Measurements from ENCODE around the gene RDH5.

RDH5 gene

DNA sequence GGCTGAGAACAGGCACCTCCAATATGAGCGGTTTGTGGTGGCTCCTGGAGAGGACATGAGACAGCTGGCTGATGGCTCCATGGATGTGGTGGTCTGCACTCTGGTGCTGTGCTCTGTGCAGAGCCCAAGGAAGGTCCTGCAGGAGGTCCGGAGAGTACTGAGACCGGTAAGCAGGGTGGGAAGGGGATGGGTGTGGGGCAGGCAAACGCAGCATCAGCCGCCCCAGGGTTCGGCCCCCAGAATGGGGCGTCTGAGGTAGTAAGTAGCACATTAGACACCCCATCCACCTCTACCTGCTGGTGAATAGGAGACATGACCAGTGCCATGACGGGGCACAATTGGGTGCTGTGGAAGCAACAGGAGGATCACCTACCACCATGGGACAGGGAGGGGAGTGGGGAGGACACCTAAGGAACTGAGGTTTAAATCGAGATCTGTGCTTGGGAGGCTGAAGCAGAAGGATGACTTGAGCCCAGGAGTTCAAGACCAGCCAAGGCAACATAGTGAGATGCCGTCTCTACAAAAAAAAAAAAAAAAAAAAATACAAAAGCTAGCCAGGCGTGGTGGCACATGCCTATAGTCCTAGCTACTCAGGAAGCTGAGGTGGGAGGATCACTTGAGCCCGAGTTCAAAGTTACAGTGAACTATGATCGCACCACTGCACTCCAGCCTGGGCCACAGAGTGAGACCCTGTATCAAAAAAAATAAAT, 38.0 kb upstream of the RDH5 start:
- H3K27ac ChIP-seq, result no peak overlapping the region

DNA sequence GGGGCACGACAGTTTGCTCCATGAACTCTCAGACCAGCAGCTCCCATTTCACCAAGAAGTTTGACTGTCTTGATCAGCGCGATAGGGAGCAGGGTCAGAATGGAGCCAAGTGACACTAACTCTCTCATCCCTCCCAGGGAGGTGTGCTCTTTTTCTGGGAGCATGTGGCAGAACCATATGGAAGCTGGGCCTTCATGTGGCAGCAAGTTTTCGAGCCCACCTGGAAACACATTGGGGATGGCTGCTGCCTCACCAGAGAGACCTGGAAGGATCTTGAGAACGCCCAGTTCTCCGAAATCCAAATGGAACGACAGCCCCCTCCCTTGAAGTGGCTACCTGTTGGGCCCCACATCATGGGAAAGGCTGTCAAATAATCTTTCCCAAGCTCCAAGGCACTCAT, 36.5 kb upstream of the RDH5 start:
- TF ChIP-seq, protein P1, sequence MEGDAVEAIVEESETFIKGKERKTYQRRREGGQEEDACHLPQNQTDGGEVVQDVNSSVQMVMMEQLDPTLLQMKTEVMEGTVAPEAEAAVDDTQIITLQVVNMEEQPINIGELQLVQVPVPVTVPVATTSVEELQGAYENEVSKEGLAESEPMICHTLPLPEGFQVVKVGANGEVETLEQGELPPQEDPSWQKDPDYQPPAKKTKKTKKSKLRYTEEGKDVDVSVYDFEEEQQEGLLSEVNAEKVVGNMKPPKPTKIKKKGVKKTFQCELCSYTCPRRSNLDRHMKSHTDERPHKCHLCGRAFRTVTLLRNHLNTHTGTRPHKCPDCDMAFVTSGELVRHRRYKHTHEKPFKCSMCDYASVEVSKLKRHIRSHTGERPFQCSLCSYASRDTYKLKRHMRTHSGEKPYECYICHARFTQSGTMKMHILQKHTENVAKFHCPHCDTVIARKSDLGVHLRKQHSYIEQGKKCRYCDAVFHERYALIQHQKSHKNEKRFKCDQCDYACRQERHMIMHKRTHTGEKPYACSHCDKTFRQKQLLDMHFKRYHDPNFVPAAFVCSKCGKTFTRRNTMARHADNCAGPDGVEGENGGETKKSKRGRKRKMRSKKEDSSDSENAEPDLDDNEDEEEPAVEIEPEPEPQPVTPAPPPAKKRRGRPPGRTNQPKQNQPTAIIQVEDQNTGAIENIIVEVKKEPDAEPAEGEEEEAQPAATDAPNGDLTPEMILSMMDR (conservative IDR thresholded peaks at IDR 0.05), result no peak
- no peak for TF ChIP-seq ZFX (IDR thresholded peaks at IDR 0.05)
- H3K27ac ChIP-seq, result no peak overlapping the region

More for the DNA sequence above, 38.0 kb upstream of the RDH5 start:
- no peak for TF ChIP-seq ZFX (IDR thresholded peaks at IDR 0.05)
- TF ChIP-seq, protein P1 (conservative IDR thresholded peaks at IDR 0.05), result no peak

DNA sequence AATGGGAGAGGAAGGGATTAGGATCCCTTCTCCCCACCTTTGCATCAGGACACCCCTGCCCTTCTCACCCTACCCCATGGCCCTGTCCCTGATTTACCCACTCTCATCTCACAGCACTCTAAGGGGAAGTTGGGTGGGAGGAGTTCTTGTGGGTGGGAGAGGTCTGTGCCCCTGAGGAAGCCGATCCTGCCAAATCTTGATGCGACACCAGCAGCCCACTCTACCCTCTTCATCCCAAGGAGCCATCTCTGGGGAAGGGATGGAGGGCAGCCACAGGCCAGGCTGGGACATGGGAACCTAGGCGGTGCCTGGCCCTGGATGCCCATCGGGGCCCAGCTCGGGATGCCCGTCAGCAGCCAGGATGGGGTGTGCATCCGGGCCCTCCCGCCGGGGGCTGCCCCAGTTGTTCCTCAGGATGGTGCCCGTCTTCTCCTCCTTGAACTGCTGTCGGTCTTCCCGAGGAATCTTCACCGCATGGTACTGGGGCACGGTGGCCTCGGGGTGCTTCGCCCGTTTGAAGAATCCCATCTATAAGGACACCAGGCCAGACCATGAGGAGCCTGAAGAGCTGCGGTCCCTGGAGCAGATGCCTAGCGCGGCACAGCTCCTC, 35.3 kb upstream of the RDH5 start:
- no peak overlapping the region for H3K27ac ChIP-seq
- TF ChIP-seq ZFX (IDR thresholded peaks at IDR 0.05), result no peak
- TF ChIP-seq, protein P1 (conservative IDR thresholded peaks at IDR 0.05), result no peak

DNA sequence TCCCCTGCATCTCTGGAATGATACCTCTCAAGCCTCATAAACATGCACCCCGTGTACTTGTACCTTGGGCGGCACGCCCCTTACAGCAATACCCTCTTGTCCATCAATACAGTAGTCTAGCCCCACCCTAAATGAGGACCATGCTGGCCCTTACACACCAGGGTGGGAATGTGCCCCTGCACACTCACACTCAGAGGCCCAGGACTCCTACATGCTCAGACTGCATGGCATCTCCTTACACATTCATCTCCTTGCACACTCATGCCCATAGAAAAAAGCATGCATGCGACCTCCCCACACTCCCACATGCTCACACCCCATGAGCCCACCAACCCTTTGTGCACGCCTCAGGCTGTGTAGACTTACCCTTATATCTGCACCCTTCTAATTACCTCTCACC, 34.5 kb upstream of the RDH5 start:
- H3K27ac ChIP-seq, result no peak overlapping the region
- no peak for TF ChIP-seq ZFX (IDR thresholded peaks at IDR 0.05)
- TF ChIP-seq, protein P1 (conservative IDR thresholded peaks at IDR 0.05), result no peak

DNA sequence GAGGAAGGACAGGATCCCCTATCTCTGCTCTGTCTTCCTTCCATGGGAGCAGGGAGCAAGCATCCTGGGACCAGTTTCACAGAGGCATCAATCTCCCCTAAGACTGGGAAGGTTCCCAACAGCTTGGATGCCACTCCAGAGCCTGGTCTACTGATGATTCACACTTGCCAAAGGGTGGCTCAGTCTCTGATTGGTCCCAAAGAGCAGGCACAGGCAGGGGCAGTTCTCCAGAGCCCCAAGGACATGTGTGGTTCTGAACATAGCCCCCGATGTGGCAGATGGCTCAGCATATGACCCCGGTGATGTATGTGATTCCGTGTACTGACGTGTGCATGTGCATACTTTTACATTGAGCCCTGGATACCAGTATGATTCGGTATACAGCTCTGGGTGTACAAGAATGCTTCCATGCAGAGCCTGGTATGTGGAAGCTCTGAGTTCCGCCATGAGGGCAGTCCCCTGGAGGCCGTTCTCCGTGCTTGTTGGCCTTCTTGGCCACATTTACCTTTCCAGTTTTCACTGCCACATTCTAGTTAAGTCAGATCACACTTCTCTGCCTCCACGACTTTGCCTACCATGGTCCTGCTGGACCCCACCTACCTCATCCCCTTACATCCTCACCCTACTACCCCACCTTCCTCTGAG, 33.7 kb upstream of the RDH5 start:
- TF ChIP-seq, protein P1 (conservative IDR thresholded peaks at IDR 0.05), result no peak
- no peak for TF ChIP-seq ZFX (IDR thresholded peaks at IDR 0.05)
- no peak overlapping the region for H3K27ac ChIP-seq

DNA sequence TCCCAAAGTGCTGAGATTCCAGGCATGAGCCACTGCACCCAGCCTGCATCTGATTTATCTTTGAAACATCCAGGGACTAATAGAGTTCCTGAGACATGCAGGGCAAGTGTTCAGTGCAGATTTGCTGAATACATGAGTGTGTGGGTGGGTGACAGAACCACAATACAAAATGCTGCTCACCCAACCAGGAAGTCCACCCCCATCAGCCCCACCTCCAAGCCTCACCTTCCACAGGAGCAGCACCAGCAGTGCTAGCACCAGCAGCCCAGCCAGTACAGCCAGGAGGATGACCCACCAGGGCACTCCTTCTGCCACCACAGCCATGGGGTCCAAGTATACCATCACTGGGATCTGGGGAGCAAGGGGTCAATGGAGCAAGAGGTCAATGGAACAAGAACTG, 32.4 kb upstream of the RDH5 start:
- no peak for TF ChIP-seq ZFX (IDR thresholded peaks at IDR 0.05)
- TF ChIP-seq, protein P1 (conservative IDR thresholded peaks at IDR 0.05), result no peak
- no peak overlapping the region for H3K27ac ChIP-seq

Data from C4-2B (cell line).